ENCODE data around the gene NOP14.
"Not testable (repeated sequence)": the region's sequence is repeated elsewhere in the genome, so short reads cannot be mapped to it uniquely, and the experiment has no call there.

The NOP14 gene

DNA sequence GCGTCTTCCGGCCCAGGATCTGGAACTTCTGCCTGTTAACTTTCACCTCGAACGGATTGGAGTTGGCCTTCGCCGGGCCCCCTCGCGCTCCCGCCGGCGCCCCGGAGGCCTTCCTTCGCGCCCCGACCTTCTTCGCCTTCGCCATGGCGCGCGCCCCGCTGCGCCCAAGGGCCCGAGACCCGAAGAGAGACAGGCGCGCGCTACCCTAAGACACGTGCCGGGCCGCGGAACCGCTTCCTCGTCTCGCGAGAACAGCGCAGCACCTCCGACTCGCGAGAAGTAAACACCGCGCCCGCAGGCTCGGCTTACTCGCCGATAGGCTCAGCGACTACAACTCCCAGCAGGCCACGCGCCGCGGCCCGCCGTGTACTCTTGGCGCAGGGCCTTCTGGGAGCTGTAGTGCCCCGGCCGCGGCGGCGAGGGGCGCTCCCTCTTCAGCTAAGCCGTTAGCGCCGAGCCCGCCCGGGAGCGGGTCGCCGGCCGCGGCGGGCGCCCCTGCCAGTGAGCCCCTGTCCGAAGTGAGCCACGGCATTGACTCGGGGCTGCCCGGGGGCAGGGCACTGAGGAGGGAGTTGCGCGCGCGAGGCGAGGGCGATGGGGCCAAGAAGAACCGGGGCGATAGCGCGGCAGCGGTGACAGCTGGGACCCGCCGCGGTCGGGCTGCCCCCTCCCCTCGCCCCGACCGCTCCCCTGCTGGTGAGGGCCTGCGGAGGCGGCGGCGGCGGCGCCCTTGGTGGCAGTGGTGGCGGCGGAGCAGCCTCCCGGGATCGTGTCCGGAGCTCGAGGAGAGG is at the start of gene NOP14, which contains the start of gene GRK4:
Gene NOP14 (minus strand): TSS at position 232 of the 791 bp plus-strand sequence. CDS start 87 bp downstream, at position 145.
Gene GRK4 (plus strand): TSS at position 397 of the 791 bp plus-strand sequence. CDS start 500 bp downstream, outside the sequence.
- peak; percentile 94 for DNase-seq (ENCODE audit: low read depth, low spot score)

DNA sequence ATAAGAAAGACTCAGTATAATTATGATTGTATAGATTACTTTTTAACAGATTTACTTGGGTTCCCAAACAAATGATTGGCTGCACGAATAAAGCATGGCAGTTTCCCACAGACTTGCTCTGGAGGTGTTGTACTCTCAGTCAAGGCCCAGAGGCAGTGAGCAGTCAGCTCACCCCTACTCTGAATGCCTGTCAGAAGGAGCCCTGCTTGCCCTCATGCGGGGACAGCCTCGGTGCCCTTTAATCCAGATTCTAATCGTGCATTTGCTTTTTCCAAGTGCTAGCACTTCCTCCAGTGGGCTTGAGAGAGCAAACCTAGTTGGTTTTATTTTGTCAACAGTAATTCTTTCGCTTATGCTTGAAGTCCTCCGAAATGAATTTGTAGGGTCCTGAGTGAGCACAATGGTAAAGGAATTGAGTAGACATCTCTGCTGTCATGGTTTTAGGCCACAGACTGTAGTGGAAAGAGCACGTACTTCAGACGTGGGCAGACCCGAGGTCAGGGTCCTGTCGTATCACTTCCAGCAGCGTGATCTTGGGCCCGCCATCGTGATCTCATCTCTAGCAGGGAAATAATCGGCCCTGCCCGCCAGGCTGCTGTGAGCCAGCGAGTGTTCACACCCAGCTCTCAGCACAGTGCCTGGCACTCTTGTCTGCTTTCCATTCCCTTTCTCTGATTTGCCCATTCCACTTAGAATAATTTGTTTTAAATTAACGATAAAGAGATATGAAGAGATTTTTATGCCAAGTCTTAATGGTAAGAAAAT is 48.4 kb upstream of the NOP14 start:
- DNase-seq (ENCODE audit: low read depth, low spot score): no peak

DNA sequence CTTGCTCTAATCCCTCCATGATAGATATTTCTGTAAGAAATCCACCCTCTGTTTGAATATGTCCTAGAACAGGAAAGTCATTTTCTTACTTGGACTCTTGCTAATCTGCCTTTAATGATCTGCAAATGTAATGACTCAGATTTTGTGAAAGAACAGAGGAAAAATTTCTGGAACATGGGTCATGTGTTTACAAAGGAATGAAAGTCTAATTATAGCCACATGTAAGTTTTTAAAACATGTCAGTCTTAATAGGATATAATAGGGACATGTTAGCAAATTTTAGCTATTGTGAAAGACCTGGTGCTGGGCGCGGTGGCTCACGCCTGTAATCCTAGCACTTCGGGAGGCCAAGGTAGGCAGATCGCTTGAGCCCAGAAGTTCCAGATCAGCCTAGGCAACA is 47.8 kb upstream of the NOP14 start:
- DNase-seq (ENCODE audit: low read depth, low spot score): no peak

DNA sequence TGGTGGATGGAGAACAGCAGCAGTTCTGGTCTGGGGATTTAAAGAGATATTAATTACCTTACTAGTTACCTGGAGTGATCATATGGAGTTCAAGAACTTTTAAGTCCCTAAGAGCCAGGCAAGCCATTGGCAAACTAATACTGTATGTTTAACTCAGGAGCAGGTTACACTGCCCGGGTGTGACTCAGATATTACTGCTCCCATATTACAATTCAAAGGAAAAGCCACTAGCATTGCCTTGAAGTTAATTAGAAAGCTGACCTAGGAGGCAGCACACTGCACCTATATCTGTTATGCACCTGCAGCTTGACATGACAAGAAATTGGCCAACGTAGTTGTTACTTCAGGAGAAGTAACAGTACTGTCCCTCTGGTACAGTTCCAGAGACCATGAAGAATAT is 47.4 kb upstream of the NOP14 start:
- no peak for DNase-seq (ENCODE audit: low read depth, low spot score)

DNA sequence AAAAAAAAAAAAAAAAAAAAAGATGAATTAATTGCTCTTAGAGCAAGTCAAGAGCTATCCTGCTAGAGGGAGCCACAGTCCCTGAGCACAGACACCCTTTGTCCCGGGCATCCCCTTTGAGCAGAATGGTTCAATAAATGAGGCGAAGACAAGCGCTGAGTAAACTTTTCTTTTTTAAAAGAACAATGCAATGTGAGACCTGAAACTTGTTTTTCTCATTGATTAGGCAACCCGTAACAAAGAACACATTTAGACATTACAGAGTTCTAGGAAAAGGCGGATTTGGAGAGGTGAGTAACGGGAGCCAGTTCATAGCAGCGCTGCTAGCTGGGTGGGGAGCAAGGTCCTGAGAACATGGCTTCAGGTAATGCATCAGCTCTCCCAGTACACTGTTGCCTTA is 46.2 kb upstream of the NOP14 start:
- DNase-seq (ENCODE audit: low read depth, low spot score): no peak

DNA sequence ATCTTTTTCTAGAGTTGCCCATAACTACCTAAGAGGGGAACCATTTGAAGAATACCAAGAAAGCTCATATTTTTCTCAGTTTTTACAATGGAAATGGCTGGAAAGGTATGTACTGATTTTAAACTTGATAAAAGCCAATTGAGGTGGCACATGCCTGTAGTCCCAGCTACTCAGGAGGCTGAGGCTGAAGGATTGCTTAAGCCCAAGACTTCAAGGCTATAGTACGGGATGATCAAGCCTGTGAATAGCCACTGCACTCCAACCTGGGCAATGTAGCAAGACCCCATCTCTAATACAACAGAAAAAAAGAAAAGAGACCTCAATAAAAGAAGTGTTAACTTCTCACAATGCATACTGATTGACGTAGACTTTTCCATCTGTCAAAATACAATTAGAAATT is 44.5 kb upstream of the NOP14 start:
- no peak for DNase-seq (ENCODE audit: low read depth, low spot score)

DNA sequence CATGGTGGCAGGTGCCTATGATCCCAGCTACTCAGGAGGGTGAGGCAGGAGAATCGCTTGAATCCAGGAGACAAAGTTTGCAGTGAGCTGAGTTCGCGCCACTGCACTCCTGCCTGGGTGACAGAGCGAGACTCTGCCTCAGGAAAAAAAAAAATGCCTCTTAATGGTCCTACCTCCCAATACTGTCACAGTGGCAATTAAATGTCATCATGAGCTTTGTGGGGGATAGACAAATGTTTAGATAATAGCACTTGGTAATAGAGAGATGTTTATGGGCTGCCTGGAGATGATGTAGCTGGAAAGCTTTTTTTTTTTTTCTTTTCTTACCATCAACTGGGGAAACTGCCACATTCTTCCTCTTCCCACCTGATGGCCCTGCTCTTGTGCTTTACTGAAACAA is 33.2 kb upstream of the NOP14 start:
- no peak for DNase-seq (ENCODE audit: low read depth, low spot score)

DNA sequence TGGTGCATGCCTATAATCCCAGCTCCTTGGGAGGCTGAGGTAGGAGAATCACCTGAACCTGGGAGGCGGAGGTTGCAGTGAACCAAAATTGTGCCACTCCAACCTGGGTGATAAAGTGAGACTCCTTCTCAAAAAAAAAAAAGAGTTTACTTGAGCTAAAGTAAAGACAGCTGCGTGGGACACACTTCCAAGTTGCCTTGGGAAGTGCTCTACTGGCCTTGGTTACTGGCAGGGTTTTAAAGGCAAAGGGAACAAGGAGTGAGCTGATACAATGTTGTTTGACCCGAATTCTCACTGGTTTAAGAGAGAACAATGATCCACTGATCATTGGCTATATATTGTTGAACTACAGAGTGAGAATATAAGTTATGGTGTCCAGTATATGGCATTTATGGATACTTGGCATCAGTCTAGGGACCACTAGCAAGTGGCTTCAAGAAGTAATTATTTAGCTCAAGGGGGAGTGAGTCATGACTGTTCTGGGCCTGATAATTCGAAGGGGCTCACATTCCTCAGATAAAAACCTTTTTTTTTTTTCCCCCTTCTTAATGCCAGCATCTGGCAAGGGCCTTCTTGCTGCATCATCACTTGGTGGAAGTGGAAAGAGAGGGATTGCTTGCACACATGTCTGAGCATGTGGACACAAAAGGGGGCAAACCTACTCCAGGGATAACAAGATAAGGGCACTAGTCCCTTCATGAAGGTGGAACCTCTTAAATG is 32.5 kb upstream of the NOP14 start:
- DNase-seq (ENCODE audit: low read depth, low spot score): no peak

DNA sequence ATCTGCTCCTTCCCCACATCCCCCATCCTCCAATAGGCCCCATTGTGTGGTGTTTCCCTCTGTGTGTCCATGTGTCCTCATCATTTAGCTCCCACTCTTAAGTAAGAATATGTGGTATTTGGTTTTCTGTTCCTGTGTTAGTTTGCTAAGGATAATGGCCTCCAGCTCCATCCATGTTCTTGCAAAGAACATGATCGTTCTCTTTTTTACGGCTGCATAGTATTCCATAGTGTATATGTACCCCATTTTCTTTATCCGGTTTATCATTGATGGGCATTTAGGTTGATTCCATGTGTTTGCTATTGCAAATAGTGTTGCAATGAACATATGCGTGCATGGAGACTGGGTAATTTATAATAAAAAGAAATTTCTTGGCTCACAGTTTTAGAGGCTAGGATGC is 31.7 kb upstream of the NOP14 start:
- DNase-seq (ENCODE audit: low read depth, low spot score): no peak

DNA sequence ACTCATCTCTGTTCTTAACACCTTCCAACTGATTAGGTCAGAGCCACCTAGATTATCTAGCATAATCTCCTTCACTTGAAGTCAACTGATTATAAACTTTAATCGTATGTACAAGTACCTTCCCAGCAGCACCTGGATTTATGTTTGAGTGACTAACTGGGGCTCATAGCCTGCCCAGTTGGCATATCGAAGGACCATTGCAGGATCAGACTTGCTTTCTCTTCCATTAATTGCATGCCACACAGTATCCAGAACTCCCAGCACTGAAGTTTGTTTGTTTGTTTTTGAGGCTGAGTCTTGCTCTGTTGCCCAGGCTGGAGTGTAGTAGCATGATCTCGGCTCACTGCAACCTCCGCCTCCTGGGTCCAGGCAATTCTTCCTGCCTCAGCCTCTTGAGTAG is 28.0 kb upstream of the NOP14 start:
- no peak for DNase-seq (ENCODE audit: low read depth, low spot score)

DNA sequence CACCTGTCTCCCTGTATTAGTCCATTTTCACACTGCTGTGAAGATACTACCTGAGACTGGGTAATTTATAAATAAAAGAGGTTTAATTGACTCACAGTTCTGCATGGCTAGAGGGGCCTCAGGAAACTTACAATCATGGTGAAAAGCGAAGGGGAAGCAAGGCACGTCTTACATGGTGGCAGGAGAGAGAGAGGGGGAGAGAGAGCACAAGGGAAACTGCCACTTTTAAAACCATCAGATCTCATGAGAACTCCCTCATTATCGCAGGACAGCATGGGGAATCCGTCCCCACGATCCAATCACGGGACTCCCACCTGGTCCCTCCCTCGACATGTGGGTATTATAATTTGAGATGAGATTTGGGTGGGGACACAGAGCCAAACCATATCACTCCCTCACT is 20.5 kb upstream of the NOP14 start:
- not testable (repeated sequence) for DNase-seq (ENCODE audit: low read depth, low spot score)

DNA sequence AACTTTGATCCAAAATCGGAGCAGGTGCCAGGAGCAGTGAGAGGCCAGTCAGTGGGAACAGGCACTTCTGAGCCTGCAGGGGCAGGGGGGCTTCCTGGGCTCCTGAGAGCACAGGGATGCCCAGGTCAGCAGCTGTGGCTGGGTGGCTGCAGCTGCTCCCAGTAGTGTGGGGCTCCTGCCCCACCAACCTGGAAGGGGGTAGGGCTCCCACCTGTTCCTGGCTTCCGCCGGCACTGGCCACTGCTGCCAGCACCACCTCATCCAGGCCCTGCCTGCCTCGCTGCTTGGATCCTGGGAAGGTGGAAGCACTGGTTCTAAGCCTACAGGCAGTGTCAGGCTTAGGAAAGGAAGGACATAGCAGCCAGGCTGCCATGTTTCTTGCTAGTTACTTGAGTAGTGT is 18.8 kb upstream of the NOP14 start:
- DNase-seq (ENCODE audit: low read depth, low spot score): no peak

DNA sequence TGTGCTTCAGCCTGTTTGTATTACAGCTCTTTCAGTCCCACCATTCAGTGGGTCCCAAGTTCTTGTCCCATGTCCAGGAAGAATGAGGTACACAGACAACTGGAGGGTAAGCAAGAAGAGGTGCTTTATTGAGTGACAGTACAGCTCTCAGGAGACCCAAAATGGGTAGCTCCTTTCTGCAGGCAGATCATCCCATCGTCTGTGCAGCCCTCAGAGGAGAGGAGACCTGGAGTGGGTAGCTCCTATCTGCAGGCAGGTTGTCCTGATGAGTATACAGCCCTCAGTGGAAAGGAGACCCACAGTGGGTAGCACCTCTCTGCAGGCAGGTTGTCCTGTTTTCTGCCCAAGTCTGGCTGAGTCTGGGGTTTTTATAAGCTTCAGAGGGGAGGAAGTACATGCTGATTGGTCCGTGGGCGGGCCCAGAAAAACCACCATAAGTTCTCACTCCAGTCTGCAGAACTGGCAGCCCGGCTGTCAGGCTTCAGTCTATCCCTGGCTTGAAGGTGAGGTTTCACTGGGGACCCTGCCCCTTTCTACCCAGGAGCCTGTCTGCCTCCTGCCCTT is 18.1 kb upstream of the NOP14 start:
- no peak for DNase-seq (ENCODE audit: low read depth, low spot score)

DNA sequence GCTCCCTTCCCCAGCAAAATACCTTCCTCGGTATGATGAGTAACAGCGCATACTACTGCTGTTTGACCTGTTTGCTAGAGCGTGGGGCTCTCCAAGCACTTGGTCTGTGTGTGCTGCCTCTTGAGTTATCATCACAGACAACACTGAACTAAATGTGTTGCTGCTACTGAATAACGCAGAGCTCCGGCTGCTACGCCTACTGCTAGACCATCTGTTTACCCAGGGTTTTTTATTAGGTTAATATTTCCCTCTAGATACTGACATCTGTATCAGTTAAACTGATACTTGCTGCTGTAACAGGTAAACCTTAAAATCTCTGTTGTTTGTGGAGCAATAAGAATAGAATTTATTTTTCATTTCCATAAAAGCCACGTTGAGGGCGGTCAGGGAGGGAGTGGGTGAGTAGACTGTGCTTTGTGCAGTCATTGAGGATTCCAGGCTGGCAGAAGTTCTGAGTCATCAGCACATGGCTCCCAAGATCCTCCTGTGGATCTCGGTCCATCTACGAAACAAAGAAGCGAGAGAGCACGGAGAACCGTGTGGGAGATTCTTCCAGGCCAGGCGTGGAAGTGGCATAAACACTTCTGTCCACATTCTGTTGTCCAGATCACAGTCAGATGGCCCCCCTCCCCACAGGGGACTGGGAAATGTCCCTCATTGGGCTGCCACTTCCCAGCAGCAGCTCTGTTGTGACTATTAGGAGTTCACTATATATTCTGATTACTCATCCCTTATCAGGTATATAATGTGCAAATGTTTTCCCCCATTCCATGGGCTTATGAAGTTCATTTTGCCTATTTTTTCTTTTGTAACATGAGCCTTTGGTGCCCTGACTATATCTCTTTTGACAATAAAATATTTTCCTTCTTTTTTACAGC is 14.2 kb upstream of the NOP14 start:
- no peak for DNase-seq (ENCODE audit: low read depth, low spot score)

DNA sequence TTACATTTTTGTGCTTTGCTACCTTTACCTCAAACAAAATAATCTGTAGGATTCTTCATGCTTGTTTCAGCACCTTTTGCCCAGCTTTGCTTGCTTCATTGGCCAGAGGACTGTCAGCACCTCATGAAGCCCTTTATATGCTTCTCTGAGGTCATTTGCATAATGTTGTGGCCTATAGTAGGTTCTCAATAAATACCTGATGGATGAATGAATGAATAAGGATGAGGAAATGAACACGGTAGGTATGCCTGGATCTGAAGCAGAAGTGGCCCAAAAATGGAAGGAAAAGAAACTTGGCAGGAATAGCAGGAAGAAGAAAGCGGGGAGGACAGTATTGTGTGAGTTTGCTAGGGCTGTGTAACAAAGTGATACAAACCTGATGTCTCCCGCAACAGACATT is 8.1 kb upstream of the NOP14 start:
- no peak for DNase-seq (ENCODE audit: low read depth, low spot score)

DNA sequence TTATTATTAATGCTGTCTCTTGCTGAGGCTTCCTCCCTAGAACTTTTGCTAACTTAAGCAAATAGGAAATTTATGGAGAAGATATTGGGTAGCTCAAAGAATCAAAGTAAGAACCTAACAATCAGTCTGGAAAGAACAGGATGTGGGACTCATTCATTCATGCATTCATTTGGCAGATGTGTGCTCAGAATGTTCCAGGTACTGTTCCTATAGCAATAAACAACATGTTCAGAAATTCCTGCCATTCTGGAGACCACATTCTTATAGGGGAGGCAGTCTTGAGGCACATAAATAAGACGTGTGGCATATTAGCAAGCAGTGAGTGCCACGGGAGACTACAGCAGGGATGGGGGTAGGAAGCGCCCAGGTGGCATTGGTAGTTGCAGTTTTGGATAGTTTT is 5.2 kb upstream of the NOP14 start:
- no peak for DNase-seq (ENCODE audit: low read depth, low spot score)

DNA sequence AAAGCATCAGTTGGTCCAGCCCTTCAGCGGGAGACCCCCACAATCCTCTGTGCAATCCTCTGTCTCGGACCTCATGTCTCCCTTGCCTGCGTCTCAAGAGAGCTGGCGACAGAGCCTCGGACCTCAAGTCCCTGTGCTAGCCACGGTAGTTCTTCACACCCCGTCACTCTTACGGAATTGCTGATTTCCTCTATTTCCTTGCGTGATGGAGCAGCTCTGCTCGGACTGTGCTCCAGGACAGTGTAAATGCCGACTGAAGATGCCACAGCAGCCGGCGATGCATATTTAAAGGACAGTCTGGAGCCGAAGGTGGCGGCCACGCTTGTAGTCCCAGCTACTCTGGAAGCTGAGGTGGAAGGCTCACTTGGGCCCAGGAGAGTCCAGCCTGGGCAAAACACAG is 2.1 kb upstream of the NOP14 start:
- DNase-seq (ENCODE audit: low read depth, low spot score): no peak

DNA sequence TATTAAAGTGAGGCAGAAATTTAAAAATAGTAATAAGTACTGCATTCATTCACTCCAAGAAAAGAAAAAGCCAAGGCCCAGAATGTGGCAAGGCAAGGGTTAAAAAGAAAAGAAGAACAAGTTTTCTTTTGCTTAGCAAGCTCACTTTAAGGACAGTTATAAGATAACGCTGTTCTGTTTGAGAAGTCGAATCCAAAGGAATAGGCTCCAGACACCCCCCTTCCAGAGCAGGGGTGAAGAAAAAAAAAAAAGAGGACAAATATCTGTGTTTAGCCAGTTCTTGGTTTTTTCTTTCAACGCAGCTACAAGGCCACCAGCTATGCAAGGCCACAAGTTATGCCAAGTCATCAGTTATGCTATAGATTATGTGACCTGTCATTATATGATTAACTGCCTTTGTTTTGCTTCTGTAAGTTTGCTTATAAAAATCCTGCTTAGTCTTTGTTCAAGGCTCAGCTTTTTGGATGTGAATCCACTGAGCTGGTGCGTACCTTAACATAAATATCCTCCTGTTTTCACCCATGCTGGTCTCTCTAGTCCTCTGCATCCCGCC is 1.6 kb upstream of the NOP14 start:
- DNase-seq (ENCODE audit: low read depth, low spot score): no peak

DNA sequence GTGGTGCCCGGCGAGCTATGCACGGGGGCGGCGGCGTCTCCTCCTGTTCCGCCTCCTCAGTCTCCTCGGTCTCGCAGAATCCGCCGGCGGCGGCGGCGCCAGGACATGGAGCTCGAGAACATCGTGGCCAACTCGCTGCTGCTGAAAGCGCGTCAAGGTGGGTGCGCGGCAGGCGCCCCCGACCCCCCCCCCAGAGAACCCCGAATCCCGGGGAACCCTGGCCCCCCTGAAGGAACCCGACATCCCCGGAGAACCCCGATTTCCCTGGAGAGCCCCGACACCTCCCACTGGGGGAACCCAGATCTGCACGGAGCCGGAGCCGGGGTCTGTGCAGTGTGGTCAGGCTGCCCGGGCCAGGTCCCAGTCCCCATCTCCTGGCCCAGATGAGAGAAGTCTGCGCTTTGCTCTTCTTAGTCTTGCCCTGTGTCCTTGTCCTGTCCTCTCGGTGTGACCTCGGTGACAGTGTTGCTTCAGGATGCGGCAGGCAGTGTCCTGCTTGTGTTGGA is 813 bp upstream of the NOP14 start:
- no peak for DNase-seq (ENCODE audit: low read depth, low spot score)

DNA sequence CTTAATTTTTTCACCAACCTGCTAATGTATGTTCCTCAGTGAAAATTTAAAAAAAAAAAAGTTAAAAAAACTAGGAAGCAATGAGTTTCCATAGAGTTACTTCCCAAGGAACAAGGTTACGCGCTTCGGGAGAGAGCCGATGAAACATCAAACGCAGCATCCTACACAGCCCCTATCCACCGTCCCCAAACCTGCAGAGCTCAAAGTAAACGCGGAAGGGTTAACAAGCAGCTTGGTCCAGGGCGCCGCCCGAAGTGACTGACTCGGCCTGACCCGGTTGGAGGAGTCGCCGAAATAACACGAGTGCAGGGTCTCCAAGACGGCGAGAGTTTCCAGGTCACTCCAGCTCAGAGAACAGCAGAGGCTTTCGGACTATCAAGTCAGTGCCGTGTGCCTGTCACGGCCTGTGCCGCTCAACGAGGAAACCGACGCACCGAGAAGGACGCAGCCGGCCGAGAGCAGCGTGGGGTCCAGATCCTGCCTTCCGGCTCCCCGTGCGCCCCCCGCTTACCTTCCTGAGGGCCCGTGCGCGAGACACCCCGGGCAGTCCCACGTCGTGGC is 512 bp downstream of the NOP14 start:
- peak; percentile 21 for DNase-seq (ENCODE audit: low read depth, low spot score)
